Stimulated activated CD8-positive, alpha-beta memory T cell treated with anti-CD3 and anti-CD28 coated beads, Interleukin-4, amount 100 ng/mL, for 4 hours (primary cell): Measurements from ENCODE around the gene ANKS3.
A peak's percentile ranks its signal among the peaks of the same experiment; 100 is the strongest.

Experiments used
- DNase-seq, 2 donors: peaks; one replicate each; pipeline ENCODE4 v3.0.0-alpha.2; 2020; ENCODE audit warnings: low read depth in 2 of 2, low spot score in 1 of 2

Gene ANKS3

DNA sequence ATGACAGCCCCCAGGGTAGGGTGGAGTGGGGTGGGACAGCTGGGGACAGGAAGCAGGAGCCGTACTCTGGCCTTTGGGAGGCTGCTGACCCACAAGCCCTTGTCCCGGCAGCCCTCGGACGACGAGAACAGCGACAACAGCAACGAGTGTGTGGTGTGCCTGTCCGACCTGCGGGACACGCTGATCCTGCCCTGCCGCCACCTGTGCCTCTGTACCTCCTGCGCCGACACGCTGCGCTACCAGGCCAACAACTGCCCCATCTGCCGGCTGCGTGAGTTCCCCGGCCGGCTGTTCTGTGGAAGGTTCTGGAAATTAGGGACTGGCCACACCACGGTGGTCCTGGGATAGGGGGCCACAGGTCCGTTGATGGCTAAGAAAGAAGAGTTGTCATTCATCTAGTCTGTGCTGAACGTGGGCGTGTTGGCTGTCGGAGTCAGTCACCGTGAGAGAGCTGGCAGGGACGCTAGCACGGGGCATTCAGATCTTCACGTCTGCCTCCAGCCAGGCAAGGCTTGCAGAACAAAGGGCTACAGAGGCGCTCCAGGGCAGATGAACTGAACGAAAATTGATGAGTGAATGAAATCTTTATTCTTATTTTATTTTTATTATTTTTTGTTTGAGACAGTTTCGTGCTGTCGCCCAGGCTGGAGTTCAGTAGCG lies 60.6 kb downstream of the ANKS3 start:
- no peak for DNase-seq

DNA sequence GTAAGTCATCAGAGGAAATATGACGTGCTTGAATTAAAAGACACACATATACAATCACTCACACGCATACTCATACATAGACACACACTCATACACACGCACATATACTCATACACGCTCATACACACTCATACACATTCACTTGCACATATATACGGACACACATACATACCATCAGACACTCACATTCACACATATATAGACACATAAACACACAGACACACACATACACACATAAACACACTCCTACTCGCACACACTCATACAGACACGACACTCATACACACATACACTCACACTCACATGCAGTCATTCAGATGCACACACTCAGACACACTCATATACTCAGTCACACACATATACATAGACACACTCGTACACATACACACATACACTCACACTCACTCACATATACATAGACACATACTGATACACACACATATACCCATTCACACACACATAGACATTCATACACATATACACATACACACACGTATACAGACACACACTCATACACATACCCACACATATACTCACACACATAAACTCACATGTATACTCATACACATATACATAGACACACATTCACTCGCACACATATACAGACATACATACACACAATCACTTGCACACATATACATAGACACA lies 65.6 kb downstream of the ANKS3 start:
- DNase-seq = no peak

DNA sequence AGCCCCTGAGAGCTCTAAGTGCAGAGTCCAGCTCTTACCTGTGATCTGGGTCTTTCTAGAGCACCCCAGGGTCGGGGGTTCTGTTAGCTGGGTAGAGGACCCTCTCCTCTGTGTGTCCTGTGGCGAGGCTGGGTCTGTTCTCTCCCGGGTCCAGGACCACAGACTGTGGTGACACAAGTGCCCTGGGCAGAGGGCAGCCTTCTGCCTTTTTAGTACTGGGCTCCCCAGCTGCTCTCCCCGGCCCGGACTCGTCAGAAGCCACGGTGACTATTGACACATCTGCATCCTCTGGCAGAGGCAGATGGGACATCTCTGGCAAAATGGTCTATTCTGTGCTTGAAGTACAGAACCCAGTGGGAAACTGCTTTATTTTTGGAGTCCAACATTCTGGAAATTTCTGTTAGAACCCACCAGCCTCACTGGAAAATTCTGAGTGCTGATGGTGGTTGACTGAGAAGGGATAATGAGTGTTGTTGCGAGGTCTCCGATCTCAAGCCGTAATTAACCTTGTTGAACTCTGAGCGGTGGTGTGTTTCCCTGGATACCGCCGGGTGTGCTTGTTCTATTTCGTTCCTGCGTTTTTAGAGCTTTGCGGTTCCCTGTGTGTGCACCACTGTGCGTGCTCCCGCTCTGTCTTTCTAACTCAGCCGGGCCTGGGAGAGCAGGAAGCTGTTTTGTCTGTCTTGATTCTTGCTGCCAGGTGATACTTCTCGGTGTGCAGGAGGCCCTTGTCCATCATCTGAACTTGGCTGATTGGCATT lies 66.7 kb downstream of the ANKS3 start:
- DNase-seq = no peak

DNA sequence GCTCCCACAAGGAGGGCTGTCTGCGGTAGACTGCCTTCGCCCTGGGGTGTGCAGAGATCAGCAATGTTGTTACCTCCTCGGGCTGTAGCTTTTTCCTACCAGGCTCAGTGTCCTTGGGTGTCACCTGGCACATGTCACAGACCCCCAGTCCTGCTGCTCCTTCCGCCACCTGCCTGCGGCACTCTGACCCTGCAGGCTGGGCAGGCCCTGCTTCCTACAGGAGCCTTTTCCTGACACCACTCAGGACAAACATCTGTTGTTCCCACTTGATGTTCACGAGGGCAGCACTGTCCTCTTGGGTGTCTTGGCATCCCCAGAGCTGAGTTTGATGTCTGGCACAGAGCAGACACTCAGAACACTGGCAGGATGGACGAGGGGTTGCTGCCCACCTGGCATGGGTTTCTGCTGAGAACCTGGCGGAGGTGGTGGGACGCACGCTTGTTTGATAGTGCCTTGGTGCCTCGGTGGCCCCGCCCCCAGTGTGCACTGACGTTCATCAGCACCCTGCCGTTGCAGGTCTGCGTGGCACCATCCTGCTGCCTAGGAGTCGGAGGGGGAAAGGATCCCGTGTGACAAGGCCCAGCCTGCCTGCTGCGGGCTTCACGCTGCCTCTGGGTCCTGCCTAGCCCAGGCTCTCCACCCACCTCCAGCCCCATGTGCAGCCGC lies 67.4 kb downstream of the ANKS3 start:
- no peak for DNase-seq

DNA sequence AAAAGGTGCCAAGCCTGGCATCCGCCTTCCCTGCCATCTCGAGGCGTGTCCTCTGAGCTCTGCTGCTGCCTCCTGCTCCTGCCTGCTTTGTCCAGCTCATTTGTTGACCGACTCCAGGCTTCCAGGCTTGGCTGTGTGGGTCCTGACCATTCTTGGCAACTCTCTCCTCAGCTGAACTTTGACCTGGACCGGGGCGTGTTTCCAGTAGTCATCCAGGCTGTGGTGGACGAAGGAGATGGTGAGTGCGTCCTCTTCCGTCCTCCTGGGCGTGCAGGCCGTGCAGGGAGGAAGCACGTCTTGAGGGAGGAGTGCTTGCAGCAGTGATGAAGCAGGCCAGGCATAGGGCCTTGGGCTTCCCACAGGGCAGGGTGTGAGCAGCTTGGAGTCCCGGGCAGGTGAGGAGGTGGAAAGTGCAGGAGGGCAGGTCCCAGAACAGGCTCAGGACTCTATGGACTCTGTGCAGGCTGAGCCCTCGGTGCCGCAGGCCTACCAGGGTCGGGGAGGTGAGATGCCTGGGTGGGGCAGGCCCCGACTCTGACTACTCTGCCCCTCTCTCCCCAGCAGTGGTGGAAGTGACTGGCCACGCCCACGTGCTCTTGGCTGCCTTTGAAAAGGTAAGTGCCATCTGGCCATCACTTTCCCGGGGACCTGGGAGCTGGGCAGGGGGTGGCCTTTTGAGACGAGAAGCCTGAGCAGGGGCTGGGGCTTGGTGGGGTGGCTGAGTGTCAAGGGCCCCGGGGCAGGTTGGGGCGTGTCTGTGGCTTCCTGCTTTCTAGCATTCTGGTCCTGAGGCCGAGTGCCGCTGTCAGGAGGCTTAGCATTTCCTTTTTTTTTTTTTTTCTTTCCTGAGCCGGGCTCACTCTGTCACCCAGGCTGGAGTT lies 69.3 kb downstream of the ANKS3 start:
- DNase-seq = no peak

DNA sequence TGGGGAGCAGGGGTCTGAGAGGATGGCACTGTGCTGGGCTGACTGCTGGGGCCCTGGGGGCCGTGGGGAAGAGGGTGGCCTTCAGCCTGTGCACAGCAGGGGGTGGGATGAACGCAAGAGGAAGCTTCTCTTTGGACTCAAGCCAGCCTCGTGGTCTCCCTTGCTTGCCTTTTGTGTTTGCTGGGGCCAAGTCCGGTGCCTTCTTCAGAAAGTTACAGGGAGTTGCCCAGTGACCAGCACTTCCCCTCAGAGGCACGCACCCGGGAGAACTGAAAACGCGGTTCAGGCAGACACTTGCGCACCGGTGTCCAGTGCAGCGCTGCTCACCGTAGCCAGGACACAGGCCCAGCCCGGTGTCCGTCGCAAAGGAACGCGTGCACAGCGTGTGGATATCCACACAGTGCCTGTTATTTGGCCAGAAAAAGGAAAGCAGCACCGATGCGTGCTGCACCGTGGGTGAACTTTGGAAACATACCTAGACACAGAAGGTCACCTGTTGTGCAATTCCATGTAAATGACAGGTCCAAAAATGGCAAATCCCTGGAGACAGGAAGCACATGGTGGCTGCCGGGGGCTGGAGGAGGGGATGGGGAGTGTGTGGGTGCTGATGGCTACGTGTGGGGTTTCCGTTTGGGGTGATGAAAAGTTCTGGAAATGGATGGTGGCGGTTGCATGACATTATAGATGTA lies 70.2 kb downstream of the ANKS3 start:
- DNase-seq = no peak

DNA sequence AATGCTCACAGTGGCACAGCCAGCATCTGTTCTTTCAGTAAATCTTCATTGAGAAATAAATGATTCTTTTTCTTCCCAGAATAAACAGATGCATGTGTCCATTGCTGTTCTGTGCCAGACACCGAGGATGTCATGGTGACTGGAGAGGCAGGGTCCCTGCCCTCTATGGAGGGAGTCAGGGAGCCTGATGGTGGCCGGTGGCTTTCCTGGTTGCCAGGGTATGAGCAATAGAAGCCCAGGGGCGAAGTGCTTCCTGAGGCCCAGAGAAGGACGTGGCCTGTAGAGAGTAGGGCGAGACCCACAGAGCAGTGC lies 70.7 kb downstream of the ANKS3 start:
- no peak for DNase-seq

DNA sequence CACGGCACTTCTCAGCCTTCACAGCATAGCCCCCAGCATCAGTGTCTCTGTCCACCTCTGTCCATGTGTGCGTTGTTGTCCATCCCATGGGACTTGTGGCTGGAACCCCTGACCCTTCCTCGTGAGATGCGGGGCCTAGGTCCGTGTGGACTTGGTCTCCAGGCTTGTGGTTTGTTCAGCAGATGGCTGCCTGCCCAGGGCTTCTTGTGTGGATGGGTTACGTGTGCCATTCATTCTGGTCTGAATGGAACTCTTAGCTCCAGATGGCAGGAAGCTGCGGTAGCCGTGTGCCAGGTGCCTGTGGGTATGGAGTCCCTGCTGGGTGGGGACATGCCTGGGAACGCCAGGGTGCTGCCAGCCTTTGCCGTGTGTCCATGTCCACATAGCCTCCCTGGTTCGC lies 72.4 kb downstream of the ANKS3 start:
- no peak for DNase-seq

DNA sequence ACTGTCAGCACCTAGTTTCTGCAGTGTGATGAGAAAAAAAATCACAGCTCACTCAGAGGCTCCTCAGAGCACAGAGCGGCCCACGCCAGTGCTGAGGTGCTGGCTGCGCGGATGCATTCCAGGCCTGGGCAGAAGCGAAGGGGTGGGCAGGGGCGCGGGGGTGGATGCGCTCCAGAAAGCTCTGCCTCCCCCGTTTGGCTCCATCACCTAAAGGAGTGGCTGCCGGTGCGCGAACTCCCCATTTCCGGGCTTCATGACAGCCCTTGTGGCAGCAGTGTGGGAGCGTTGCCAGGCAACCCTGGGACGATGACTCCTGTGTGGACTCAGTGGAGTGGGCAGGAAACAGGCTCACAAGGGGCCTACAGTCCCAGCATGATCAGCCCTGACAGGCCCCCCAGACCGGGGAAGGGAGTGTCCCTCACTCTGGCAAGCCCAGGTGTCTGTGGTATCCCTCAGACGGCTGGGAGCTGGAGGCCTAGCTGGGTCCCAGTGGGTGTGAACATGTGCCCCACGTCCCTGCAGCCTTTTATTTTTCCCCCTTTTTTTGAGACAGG lies 73.5 kb downstream of the ANKS3 start:
- DNase-seq = peak; percentile 50 to 85

DNA sequence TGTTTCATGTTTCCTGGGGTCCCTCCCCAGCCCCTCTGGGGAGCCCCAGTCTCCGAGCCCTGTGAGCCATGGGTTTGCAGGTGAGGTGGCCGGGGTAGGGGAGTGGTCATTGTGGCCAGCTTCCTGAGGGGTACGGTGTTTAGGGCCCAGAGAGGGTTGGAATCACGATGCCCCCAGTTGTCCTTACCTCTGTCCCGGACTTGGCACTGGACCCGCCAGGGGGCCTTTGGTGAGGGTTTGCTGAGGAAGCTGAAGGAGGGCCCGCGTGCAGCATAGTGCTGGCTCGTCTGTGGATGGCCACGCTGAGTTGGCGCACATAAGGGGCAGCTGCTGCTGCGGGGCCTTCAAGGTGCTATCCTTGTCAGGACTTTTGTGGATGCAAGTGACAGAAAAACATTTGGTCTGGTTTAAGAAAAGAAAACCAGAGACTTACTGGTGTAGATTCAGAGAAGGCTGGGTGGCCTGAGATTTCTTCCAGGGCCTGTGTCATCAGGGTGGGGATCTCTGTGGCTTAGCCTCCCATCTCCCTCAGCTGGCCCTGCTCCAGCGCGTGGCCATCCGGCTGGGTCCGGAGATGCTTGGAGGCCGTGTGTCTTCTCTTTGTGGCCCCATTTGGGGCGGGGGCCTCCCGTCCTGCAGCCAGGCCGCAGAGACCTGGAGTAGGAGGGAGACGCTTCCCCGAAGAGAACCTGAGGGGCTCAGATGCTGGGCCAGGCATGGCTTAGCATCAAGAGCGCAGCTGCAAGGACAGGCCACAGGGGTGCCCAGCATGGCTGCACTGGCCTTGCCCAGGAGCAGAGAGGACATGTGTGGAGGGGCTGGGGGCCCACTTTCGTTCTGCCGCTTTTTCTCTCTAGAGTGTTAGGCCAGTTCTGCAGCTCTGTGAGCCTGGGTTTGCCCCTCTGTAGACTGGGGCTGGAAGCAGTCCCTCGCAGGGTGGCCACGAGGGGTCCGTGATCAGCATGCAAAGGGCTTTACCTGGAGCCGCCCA lies 74.4 kb downstream of the ANKS3 start:
- DNase-seq = no peak

DNA sequence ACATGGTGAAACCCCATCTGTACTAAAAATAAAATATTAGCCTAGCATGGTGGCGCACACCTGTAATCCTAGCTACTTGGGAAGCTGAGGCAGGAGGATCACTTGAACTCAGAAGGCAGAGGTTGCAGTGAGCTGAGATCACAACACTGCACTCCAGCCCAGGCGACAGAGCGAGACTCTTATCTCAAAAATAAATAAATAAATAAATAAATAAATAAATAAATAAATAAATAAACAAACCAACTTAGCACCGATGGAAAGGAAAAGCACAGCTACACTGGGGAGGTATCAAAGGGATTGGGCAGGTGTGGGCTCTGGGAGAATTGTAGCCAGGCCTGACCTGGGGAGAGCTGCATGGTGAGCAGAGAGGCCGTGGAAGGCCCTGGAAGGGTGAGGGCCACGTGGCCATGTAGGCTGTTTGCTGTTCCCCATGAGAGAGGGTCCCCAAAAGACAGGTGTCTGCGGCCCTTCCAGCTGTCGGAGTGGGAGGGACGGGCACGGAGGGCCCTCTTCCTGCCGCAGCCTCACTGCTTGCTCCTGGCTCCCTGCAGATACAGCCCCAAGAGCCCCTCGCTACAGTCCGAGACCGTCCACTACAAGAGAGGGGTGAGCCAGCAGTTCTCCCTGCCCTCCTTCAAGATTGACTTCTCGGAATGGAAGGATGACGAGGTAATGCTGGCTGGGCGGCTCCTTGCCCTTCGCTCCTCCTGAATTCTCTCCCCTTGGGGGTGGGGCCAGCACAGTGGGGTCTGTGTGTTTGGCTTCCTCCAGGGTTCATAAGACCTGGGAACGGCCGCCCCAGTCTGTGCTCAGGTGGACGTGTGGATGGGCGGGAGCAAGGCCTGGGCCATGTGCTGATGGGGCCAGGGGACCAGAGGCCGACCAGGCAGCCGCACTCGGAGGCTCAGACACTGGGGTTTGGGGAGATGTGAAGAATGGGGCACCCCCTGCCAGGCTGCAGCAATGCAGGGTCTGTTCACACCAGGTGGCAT lies 77.1 kb downstream of the ANKS3 start:
- DNase-seq = no peak

DNA sequence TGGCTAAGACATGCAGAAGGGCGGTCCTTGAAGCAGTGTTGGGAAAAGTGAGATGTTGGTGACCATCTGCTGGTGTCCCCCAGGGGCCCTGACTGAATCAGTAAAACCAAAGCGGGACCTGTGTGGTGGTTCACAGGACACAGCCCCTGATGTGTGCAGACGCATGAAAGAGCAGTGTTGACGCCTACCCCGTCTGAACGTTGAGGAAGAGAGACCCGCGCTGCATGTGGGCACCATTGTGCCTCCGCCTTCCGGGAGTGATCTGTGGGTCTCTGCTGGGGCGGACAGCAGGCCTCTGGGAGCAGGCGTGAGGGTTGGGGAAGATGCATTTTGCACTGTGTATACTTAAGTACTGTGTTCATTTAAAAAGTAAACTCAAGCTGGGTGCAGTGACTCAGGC lies 77.8 kb downstream of the ANKS3 start:
- no peak for DNase-seq

DNA sequence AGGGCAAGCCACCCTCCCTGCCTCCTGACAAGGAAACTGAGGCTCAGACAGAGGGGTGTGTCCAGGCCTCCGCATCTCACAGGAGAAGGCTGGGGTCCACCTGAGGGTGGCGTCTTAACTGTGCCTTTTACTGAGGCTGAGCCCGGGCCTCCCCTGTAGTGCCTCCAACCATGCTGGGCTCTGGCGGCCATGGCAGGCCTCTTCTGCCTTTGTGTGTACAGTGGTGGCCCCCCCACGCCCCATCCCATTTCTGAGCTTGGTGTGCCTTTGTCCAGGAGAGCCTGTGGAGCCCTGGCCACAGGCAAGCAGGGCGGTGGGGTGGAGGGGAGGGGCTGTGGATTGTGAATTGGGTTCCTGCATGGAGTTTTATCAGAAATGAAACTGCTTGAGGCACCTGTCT lies 78.3 kb downstream of the ANKS3 start:
- DNase-seq = no peak

DNA sequence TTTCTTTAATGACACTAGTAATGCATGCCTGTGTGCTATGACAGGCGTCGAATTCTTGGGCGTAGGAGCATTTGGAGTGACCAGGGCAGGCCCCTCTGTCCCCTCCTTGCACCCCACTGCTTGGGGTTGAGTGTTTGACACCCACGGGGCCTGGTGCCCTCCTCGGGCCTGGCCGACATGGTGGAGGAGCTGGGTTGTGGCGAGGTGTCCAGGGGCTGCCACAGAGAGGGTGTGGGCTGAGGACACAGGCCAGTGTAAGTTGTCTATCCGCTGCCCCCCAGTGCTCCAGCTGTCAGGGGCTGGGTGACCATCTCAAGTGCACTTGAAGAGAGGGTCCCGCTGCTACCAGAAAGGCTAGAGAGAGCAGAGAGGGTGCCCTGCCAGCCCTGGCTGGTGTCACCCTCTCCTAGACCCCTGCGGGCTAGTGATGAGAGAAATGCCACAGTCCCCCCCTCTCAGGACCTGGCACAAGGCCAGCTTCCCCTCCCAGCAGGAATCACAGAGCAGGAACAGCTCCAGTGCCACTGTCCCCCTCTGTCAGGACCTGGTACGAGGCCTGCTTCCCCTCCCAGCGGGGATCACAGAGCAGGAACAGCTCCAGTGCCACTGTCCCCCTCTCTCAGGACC lies 79.0 kb downstream of the ANKS3 start:
- no peak for DNase-seq

DNA sequence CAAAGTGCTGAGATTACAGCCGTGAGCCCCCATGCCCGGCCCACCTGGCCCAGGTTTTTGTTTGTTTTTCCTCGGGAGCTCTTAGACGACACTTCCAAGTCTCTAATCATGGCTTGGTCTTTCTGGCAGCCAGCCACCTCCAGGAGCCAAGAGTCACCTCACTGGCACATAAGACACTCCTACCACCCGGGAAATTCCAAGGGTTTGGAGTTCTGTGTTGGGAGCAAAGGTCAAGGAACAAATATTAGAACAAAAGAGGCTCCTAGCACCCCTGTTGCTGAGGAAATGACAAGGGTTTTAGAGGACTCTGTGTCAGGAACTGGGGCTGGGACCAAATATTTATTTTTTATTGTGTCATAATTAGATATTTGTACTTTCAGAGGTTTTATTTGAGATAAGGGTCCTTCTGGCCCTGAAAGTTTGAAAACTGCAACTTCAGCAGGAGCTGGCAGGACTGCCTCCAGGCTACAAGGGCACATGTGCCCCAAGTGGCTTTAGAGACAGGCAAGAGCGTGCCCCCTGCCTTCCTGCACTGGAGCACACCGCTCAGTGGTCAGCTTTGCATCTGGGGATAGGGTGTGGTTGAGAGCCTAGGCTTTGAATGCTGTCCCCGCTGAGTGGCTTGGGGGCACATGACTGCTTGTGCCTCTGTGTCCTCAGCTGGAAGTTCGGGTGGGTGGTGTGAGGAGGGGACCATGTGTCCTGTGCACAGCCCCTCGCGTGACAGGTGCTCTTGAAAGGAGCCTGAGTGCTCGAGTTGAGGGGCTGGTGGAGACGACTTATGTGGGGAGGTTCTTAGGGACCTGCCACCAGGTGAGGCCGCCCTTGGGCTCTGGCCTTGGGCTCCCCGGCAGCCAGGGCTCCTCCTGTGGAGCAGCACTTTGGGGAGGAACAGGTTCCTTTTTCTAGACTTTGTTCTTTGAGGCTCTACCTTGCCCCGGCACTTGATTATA lies 79.8 kb downstream of the ANKS3 start:
- no peak for DNase-seq

DNA sequence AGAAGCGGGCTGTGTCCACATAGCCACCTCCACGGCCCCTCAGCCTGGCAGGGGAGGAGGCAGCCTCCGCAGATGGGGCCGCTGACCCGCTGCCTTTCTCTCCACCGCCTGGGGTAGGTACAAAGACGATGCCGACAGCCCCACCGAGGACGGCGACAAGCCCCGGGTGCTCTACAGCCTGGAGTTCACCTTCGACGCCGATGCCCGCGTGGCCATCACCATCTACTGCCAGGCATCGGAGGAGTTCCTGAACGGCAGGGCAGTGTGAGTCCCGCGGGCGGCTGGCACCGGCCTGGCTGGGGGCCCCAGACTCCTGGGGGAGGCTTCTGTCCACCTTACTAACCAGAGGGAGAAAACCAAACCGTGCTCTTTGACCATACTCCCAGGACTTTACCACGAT lies 81.5 kb downstream of the ANKS3 start:
- no peak for DNase-seq
